ENCODE measurements around the gene C6orf15.

C6orf15 gene

DNA sequence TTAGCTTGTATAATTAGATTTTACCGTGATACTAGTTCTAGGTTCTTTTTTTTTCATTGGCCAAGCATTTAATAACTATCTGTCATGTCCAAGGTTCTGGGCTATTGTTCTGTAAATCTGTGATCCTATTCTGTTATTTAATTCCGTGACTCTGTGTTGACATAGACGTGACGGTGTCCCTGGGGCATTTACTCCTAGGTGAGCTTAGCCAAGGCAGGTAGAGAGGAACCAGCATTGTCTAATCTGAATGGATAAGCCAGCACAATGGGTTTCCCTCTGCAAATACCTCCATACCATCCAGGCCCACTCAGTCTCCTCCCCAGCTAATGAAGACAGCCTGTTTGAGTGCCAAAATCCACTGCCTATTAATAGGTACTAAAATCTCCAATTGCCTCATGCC, 16.8 kb upstream of the C6orf15 start:
- DNase-seq = no peak

DNA sequence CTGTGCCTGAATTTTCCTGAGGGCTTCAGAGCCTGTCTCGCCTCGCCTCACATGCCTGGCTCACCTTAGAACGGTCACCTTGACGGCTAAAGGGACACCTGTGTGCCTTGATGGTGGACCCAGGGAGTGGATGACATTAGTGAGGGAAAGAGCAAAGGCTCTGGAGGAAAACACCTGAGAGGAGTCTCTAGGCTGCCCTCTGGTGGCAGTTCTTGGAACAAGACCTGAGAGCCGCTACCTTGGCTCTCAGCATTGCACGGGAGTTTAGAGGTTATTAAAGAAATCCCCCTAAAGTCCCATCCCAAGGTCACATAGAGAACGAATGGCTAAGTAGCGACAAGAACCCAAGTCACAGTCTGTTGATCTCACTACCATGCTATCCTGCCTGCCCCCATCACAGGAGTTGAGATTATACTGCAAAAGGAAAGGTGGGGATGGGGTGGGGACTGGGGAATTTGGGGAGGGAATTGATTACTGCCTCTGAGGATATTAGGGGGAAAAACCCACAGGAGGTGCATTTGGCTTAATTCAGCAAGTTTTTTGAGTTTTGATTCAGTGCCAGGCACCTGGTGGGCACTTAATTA, 15.8 kb upstream of the C6orf15 start:
- DNase-seq = peak; percentile 61

DNA sequence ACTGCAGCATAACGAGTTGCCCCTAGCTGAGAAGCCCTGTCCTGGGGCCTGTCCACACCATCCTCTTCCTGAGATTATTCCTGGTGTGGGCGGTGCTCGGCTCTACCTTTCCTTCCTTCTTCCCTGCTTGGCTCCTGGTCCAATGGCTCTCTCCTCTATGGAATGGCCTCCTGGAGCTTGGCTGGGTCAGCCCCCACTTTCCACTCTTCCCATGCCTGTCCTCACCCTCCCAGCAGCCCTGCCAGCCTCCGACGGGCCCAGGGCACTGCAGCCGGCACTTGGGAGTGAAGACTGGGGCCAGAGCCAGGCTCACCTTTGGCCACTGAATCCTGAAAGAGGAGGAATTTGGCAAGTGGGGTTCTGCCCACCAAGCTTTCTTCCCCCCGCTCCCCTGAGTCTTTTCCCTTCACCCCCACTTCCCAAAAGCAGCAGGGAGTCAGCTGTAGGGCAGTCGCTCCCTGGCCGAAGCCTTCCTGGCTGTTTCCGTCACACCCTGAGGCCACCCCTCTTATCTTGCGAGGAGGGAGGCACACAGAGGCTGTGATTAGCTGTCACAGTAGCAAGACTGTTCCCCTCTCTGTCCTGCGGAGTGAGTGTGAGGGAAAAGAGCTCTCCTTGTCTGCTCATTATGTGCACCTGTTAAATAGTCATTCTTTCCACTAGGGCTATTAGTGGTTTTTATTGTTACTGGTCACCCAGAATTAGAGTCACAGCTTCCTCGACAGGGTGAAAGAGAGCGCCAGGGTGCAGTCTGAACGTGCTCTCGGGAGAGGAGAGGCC, 14.2 kb upstream of the C6orf15 start:
- no peak for DNase-seq

DNA sequence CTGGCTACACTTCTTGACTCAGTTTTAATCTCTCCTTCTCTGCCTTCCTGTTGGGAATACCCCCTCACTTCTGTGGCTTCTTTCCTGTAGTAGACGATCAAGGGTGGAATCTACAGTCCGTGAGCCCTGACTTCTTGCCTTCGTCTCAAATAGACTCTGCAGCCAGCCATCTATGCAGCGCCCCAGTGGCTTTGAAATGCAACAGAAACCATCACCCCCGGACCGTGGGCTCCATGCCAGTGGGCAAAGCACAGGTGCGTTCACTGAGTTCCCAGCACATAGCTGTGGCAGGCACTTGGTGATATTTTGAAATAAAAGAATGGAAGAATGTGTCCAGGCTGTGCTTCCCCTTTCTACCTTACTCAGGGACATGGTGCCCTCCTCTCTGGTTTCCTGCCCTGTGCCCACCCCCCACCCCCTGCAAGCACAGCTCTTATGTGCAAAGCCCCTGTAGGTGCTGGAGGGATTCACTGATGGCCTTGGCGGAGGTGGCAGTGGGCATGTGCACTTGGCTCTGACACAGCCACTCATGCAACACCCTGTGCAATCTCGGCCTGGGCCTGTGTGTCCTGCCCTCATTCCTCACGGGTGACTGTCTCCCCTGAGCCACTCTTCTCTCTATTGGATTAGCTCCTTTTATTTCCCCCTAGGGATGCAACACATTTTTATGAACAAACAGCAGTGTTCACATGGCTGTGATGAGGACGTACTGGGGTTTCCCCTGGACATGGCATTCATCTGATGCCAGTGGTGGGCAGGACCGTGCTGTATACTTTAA, 13.4 kb upstream of the C6orf15 start:
- no peak for DNase-seq

DNA sequence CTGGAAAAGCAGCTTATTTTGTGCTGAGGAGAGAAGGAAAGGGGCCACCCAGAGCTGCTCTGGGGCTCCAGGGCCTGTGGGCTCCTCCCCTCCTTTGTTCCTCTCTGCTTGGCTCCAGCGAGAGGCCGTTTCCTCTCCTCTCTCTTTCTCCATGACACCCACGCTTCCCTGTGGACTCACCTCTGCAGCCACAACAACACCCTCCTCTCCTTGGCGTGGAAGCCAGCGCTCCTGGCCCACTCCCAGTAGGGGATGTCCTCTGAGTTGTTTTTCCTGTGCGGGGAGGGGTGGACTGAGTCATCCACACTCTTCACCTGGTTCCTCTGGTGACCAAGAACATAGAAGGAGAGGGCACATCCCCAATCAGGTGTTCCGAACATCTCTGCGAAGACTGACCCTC, 12.8 kb upstream of the C6orf15 start:
- no peak for DNase-seq

DNA sequence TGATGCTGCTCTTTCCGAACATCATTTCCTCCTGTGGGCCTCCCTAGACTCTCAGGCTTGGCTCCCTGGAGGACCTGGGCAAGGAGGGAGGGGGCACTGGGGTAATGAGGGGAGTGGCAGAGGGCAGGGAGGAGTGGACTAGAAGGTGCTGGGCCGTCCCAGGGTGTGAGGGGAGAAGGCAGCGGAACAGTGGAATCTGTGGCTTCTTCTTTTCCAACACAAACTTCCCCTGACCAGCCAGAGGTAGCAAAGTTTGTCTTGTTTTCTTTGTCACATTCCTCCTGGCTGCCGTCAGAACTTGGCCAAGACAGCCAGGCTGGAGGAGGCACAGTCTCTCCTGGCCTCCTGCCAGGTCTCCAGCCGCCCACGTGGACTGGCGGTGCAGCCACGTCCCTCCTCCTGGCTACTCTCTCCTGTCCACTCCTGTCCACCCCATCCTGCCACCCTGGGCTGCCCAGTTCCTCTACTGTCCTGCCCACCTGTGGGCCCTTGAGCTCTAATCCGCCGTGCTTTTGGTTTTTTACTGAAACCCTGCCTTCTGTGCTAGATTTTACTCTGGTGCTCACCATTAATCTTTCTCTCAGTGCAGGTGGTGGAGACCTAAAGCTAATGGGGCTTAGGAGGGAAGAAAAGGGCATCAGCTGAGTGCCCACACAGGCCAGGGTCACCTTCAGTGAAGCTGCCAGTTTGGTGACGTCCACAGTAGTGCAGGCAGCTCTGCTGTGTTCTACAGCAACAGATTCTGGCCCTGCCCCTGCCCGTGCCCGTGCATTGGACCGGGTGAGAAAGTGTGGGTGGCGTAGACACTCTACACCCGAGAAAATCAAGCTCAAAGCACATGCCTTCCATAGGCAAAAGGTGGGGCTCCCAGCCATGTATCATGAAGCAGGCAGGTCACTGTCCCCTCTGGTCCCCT, 10.7 kb upstream of the C6orf15 start:
- no peak for DNase-seq

DNA sequence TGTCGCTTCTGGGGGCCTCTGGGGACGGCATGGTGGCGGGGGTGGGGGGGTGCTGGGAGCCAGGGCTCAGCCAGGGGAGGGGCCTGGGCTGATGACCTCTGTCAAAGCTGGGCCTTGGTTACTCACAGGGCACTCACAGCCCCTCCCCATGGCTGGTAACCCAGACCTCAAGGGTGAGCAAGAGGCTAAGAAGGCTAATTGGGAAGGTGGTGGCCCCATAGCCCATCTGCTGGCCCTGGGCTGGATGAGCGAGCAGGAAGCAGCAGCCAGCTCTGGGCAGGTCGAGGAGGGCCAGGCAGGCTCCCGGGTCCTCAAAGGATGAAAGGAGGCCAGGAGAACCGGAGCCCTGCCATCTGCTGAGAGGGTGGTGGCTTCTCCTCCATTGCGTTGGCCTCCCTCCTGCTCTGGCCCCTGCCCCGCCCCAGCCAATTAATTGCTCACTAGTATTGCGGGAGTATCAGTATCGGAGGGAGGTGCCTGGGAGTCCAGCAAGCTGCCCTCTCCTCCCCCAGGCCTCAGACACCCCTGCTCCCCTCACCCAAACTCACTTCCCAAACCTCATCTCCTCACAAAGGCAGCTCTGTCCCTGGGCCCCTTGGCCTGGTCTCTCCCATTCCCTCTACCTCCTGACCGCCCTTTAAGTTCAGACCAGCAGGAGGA, 8.9 kb upstream of the C6orf15 start:
- DNase-seq = no peak

DNA sequence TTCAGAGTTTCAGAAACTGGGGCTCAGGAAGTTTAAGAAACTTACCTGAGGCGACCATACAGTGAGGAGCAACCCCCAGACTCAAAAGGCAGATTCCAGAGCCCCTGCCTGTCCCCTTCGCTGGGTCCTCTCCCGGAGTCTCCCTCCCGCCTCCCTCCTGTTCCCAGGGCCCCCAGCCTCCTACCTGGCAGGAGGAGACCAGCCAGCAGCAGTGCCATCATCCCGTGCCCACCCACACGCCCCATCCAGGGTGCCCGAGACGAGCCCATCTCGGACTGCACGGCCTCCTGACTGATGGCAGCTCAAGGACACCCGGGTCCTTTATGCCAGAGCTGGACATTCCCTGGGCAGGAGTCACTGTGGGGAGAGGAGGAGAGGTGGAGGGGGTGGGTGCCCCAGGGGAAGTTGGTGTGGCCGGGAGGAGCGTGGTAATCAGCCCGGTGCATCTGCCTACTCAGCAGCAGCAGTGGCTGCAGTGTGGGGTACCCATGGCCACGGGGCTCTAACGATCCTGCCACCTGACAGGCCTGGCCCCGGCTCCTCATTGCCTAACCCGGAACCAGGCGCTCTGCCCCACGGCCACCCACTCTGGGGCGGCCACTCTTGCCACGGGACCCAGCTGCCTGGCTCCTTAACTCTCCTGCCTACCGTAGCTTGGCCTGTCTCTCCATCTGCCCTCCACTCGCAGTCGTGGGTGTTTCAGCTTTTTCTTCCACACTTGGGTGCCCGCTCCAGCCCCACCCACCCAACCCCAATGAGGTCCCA, 8.0 kb upstream of the C6orf15 start, which contains the start of gene CDSN:
Gene CDSN (minus strand): TSS at position 296 of the 765 bp plus-strand sequence. CDS start 27 bp downstream, at position 269.
- DNase-seq = no peak

DNA sequence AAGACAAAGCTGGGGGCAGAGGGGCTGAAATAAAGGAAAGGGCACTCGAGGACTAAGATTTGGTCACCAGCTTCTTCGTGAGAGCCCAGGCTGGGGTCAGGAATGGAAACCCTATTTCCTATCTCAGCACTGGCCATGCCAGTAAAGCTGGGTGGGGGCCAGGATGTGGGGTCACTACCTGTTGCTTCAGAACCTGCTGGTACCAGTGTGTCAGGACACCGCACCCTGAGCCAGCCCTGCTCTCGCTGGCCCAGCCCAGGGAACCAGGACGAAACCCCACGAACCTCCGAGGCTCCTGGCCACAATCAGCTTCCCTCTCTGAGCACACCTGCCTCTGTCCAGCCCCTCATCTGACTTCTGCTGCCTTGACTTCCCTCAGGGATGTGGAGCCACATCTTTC, 5.8 kb upstream of the C6orf15 start:
- no peak for DNase-seq

DNA sequence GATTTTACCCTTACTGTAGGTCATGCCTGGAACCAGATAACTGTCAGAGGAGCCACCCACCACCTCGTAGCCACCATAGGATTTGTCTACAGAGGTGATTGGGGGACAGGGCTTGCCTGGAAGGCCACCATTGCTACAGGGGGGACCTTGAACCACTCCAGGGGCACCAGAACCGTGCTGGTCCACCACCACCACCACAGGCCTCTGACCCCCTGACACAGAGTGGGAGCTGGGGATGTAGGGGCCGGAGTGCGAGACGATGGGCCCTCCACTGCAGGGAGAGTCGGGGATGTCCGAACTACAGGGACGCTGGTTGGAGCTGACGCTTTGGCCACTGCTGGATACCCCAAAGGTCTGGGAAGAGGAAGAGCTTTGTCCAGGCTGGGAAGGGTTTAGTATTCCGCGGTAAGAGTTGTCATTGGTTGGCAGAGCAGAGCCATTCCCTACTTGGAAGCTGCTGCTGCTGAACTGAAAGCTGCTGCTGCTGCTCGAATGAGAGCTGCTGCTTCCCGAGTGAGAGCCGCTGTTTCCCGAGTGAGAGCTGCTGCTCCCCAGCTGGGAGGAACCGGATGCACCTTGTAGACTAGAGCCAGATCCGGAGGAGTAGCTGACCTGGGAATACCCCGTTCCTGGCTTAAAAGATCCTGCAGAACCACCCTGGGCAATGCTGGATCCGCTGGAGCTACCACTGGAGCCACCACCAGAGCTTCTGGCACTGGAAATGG, 4.4 kb upstream of the C6orf15 start:
- no peak for DNase-seq

DNA sequence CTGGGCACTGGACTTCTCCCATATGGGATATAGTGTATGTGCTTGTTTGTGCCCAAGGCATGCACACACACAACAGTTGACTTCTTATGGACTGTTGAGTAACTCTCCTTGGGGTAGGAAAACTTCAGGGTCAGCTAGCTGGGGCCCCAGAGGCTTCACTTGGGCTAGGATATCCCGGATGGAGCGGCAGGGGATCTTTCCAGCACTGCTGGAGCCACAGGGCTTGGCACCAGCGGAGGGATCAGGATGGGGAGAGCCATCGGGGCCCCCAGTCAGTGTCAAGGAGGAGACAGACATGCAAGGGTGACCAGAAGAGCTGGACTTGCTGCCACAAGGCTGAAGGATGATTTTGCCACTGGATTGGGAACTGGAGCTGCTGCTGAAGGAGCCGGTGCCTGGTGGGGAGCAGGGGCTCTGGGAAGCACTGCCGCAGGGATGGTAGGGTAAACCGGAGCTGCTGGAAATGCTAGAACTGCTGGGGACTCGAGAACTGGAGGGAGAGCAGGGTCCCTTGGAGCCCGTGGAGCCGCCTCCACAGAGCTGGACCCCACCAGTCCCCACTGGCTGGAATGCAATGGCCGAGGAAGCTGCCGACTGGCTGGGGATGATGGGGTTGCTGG, 3.7 kb upstream of the C6orf15 start:
- DNase-seq = no peak

DNA sequence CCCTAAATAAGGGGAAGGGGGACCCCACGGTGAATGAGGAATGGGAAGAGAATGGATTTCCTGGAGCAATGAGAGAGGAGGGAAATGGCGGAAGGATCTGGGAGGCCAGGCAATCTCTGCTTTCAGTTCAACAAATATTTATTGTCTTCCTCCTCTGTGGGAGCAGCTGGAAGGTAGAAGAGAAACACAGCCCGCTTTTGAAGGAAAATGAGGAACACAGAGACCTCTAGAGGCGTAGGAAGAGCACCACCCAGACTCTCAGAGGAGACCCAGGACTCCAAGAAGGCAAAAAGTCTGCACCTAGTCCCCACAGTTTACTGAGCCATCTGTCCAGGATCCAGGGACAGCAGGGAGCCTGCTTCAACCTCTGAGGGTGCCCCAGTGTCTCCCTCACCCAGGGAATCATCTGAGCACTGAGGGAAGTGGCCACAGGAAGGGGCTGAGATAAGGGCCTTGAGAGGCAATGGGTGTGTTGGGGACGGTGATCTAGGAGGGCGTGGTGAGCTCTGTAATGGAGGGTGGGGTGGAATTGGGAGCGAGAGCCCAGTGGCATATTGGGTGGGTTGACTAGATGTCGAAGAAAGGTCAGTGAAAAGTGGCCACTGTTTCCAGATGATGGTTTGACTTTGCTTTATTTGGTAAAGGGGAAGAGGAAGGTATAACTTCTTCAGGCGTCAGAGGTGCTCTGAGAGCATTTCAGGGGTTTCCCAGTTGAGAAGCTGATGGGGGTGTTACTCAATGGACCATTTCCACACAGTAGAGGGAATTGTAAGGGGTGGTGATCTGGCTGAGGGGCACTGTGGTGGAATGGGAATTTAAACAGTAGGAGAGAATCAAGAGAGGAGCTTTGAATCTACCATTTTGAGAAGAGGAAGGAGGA, 2.8 kb upstream of the C6orf15 start:
- DNase-seq = no peak

DNA sequence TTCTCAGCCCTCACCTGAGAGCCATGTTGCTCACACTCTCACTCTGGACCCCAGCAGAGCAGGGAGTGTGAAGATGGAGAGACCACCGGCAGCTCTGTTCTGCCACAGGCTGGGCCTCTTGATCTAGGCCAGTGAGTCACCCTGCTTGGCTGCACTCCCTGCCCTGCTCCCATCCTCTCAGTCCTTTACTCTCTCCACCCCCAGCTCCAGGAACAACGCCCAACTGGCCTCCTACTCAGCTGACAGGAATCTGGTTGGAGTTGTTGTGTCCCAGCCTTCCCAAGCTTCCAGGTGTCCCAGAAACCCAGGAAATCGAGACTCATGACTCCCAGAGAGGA, 2.1 kb upstream of the C6orf15 start, which contains the start of gene PSORS1C1:
Gene PSORS1C1 (plus strand): TSS at position 260 of the 338 bp plus-strand sequence. CDS start 14,833 bp downstream, outside the sequence.
- no peak for DNase-seq

DNA sequence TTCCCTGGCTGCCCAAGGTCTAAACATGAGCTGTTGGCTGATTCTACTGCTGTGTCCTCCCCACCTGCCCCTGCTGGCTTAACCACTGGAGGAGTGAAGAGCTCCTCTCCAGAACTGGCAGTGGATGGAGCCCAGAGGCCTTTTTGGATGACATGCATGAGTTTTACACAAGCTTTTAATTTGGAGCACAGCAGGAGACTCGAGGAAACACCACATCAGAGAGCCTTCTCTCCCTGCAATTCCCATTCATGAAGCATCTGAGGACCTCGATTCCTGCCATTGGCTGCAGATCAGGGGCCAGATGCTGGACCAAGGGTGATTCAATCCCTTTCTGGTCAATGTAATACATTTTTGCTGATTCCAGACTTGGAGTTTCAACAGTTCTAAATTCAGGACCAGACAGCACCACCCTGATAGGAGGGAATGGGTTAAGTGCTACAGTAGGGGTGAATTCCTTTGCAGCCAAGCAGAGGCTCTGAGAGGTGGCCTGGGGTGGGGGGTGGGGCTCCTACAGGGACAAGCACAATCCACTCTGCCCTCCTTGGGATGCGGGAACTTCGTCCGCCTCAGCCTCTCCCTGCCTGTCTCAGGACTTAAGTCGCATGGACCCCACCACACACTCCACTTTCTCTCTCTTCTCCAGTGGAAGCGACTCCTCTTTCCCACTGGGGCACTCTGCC, 1.6 kb upstream of the C6orf15 start:
- DNase-seq = no peak

DNA sequence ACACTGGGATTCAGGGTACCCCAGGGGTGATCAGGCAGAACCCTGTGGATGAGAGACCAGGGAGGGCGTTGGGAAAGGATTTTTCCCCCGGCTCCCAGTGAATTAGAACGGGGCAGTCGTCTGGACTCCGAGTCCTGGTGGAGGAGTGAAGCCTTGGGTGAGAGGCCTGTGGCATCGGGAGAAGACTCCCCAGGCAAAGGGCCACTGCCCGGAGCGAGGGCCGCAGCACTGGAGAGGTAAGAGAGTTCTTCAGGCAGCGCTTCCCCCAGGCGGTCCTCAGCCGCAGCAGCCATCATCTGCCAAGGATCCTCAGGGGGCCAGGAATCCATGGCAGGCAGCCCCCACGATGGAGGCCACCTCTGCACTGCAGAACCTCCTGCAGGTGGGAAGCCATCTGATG, 663 bp downstream of the C6orf15 start:
- DNase-seq = no peak

DNA sequence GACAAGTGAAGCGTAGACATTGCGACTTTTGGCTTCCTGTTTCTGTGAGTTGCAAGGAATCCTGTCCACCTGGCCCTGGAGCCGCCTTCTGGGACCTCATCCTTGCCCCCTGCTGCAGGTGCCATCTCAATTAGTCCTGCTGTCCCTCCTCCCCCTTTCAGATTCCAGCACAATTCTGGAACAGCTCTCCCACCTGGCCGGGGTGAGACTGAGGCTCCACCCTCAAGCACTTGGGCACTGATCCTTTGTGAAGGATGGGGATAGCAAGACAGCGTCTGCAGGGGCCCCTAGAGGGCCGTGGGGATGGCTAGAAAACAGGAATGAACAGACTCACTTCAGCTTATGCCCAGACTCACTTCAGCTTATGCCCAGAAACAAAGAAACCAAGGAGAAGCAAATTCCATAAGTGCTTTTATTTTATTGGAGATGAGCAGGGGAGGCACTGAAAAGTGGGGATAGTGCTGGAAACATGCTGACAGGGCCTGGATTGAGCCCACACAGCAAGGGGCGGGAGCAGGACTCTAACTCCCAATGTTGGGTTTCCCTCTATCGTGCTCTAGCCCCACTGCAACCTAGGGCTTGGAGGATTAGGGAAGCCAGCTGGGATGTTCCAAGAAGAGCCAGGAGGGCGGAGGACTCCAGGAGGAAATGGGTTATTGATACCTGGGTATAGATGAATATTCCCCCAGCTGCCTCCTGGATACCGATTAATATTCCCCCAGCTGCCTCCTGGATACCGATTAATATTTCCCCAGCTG, 1.4 kb downstream of the C6orf15 start:
- DNase-seq = no peak

DNA sequence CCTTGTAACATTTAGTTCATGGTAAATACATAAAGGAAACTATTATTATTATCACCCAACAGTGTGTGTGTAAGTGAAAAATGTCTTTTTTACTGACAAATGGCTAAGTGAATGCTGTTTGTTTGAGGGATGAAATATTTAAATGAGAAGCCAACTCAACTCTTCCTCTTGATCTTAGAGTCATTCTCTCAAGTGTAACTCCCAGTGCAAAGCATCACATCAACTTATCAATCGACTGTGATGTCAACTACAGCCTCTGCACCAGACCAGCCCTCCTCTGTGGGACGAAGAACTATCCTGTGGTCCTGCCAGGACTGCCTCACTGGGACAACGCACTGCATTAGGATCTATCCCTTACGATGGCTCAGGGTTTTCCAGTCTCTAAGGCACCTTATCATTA, 5.3 kb downstream of the C6orf15 start:
- DNase-seq = no peak

DNA sequence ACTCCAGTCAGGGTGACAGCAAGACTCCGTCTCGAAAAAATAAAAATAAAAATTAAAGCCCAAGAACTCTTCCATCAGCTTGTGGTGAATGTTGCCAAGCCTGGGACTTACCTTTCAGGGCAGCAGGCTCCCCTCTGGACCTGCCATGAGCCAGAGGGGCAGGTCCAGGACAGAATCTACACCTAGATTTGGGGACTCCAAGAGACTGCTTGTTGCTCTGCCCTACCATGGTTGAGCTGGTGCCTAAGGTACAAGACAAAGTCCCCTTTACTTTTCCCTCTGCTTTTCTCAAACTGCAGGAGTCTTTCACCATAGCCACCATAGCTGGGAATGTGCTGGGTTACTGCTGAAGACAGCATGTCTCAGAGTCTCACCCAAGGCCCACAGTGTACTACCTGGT, 9.2 kb downstream of the C6orf15 start:
- DNase-seq = no peak
